ENCODE results near the gene NDUFS7.
"Not testable (repeated sequence)": the region's sequence is repeated elsewhere in the genome, so short reads cannot be mapped to it uniquely, and the experiment has no call there.

Gene NDUFS7

DNA sequence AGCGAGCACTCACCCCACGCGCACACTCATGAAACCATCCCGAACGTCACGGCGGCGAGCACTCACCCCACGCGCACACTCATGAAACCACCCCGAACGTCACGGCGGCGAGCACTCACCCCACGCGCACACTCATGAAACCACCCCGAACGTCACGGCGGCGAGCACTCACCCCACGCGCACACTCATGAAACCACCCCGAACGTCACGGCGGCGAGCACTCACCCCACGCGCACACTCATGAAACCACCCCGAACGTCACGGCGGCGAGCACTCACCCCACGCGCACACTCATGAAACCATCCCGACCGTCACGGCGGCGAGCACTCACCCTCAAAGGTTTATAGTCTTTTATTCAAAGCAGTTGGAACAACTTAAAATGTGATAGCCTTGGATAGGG, 36.4 kb downstream of the NDUFS7 start:
- not testable (repeated sequence) for DNase-seq

- DNase-seq: no peak
These were observed 36.9 kb downstream of the NDUFS7 start for GRCh38 chr19:1420590-1420989.

GRCh38 chr19:1421218-1421957, 37.7 kb downstream of the NDUFS7 start:
- DNase-seq: no peak

- DNase-seq: no peak
These were observed 38.2 kb downstream of the NDUFS7 start for GRCh38 chr19:1421958-1422305.

DNA sequence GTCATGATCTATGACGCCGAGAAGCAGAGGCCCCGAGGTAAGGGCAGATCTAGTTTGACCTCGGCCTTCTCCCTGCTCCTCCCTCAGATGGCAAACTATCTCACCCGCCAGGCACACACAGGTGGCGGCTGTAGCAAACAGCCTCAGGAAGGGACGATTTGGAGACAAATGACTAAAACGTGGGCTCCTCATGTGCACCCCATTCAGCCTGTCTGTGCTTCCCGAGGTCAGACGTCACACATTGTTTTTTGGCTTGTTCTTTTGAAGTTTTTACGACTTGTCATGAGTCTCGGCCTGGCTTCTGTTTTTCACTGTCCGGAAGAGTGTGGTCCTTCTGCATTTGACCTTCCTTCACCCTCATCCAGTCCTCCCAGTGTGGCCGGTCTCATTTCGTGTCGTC, 38.7 kb downstream of the NDUFS7 start:
- no peak for DNase-seq

DNA sequence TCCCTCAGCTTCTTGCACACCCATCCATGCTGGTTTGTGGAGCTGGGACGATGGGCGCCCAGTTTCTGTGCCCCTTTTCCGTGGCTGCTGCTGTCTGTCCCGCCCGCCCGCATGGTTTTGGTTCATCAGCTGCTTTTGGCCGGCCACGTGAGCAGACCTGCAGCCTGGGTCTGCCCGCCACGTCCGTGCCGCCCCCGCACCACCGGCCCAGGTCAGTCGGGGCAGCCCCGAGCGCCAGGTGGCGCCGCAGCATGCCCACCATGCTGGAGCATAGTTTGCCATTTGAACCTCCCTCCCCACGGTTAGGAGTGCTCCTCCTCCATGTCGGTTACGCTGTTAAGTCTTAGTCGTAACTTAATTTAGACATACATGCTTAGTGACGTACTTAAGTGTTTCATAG, 39.2 kb downstream of the NDUFS7 start:
- DNase-seq: no peak

DNA sequence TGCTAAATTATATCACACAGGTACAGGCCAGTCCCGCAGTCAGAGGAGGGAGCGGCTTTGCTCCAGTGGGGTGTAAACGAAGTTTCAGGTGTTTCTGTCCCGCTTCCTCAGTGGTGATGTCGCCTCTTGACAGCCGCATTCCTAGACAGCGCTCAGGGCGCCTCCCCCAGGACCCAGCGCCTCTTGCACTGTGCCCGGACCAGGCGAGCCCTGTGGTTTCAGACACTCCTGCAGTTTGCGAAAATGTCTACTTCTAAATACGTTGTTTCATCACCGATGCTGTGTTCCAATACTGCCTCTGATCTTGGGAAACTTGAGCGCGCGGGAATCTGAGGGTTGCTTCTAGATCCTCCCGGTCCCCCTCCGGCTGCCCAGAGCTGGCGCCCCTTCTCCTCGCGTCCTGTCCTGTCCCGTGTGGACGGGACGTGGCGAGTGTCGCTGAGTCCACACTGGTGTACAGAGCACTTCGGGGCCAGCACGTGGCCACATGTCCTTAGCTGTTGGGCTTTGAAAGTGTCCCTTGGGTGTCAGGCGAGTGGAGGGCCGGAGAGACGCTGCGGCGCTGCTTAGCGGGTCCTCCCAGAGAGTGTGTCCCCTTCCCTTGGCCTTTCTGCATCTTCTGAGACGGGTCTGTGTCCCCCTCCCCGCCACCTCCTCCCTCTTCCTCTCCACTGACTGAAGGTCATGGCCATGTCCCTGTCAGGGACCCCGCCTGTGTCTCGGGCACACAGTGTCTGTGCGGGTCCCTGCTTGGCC, 39.9 kb downstream of the NDUFS7 start:
- no peak for DNase-seq

GRCh38 chr19:1424192-1424955, 40.7 kb downstream of the NDUFS7 start:
- no peak for DNase-seq

DNA sequence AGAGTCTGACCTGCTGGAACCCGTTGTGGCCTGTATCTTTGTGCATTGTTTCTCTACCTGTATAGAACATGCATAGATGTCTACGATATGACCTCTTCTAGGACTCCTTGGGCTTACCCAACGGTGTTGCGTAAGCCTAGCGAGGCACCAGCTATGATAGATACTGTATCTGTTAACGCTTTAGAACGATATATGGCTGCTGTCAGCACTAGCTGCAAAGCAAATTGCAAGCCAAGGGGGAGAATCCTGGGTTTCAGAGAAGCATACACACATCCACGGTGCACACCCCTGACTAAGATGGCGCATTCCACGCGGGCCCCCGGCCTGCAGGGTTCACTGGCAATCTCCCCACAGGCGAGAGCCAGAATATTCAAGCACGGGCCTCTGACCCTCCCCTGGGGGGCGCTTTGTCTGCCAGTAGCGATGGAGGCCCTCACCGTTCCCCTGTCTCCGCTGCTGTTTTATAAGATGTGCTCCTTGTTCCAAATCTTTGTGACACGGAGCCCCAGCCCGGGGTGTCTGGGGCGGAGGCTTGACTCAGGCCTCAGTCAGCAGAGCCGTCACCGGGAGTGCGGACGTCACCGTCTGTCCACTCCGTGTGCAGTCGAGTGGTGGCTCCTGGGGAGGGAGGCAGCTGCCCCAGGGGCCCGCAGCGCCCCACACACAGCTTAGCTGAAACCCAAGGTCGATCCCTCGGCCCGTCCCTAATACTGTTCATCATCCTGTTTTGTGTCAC, 41.6 kb downstream of the NDUFS7 start:
- DNase-seq: no peak

DNA sequence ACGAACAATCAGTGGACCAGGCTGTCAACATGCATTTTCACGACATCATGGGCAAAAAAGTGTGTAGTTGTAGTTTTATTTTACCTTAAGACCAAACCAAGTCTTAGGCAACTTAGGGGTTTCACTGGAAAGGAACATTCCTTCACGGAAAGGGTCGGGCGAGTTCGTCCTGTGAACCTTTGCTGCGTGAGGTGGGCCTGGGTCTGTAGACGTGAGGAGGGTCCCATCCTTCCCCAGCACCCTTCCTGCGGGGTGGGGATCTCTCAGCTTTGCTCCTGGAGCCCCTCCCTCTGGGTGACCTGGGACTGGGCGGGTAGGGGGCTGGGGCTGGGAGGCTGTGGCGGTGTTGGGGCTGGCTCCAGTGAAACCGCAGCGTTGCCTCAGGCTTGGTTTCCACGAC, 42.2 kb downstream of the NDUFS7 start:
- no peak for DNase-seq

DNA sequence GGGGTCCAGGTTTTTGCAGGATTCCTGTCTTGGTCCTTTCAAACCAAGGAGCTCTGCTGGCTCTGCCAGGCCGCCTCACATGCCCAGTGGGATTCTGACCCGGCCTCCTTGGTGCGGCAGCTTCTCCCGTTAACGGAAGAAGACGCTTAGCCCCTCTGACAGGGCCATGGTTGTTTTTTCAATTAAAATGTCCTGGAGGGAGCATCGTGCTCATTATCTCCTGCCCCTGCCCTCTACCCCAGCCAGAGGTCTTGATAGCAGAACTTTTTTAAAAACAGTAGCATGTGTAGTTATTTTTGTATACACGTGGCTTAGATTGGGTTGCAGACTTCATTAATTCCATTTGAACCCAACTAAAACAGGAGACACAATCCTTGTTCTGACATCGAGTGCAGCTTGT, 43.0 kb downstream of the NDUFS7 start:
- no peak for DNase-seq

GRCh38 chr19:1427221-1427920, 43.7 kb downstream of the NDUFS7 start:
- no peak for DNase-seq

- DNase-seq: no peak
These were observed 45.2 kb downstream of the NDUFS7 start for GRCh38 chr19:1428738-1429391.

DNA sequence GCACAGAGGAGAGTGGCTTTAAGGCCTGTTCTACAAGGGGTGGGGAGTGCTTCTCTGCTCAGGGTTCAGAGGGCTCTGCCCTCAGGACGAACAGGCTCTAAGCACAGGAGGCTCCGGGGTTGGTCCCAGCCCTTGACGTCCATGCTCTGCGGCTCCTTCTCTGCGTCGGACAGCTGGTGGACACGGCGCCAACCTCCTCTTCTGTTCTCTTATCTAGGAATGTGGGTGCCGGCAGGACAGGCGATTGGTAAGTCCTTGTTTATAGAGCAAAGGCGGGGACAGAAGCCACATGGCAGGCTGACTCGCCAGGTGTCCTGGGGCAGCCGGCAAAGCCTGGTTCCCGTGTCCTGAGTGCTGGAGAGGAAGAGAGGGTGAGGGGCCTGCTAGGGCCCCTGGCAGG, 46.0 kb downstream of the NDUFS7 start:
- DNase-seq: no peak

- DNase-seq: no peak
These were observed 46.5 kb downstream of the NDUFS7 start for GRCh38 chr19:1430246-1430645.

GRCh38 chr19:1431759-1432506, 48.2 kb downstream of the NDUFS7 start:
- DNase-seq: no peak

- DNase-seq: no peak
These were observed 48.8 kb downstream of the NDUFS7 start for GRCh38 chr19:1432507-1432887.

DNA sequence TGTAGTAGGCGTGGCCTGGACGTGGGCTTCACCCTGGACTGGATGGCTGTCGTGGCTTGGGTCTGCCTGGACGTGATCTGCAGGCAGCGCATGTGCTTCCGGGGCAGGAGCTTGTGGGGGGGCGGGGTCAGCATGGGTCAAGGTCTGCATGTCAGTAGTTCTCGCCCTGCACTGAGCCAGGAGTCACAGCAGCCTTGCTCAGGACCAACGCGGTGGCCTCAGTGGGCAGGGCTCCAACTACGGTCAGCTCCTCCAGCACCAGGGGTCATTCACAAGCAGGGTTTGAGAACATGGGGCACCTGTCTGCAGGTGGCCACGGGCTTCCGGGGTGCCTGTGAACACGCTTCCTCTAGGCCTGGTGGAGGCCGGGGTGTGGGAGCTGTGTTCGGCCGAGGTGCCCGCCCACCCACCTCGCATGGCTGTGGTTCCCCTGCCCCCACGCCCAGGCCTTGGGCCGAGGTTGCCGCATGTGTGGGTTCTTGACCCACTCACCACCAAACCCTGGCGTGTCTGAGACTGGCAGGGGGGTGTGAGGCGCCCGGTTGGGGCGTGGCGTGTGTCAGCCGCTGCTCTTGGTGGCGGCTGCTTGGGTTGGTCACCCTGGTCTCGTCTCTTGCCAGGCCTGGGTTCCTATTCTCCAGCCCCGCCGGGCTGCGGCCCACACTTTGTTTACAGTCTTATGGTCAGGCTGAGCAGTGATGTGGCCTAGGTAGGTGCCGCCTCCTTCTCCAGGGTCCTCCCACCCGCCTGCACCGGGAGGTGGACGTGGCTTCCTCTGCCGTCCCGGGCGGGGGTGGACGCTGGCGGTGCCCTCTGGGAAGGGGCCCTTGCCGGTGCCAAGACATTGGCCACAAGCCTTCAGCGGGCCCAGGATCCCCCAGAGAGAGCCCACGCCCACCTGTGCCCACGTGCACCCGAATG, 49.7 kb downstream of the NDUFS7 start:
- DNase-seq: no peak

DNA sequence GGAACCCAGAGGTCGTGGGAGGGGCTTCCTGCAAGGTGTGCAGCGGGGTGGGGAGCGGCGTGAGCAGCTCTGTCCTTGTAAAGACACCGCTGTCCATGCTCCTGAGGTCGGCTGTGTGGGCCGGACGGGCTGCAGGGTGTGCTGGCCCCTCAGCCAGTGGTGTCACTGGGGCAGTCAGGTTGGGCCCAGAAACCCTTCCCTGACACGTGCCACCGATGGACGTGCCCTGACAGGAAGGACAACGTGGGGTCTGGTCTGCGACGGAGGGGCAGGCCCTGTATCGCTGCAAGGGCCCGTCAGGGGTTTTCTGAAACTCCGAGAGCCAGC, 50.3 kb downstream of the NDUFS7 start:
- no peak for DNase-seq

GRCh38 chr19:1434577-1435060, 50.9 kb downstream of the NDUFS7 start:
- DNase-seq: no peak

All from activated naive CD4-positive, alpha-beta T cell treated with Interleukin-2 at 50 U/mL for 16 hours (primary cell).